ENCODE data around the gene AHRR. TPM values are rescaled to one million over a fixed set of nuclear protein-coding genes. Genes with fewer than 3 reads are reported as not detected.

AHRR gene
- total and polyA plus RNA-seq, 10 of the 15 experiments (the other 5 are each of a cell fraction or from before 2014, with no cell fraction given): 0.90 to 35.2 (median 19.2) TPM

DNA sequence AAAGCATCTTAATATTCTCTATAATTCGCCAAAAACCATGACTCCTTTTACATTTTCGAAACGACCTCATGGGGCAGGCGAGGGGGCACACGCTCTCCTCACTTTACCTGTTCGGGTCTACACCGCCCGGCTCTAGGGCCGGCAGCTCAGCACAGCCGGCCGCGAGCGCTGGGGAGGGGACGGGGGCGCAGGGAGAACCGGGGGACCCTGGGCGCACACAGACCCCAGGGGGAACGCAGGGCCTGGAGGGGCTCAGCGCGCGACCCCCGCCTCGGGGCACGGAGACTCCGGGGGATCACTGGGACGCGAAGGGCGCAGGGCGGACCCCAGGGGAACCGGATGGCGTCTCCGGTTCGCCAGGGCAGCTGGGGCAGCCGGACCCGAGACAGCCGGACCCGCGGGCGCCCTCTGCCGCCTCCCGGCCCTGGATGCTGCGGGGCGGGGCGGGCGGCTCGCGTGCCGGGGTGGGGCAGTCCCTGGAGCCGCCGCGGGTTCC is at the start of gene AHRR (continued):
- TF ChIP-seq NBN (IDR thresholded peaks at IDR 0.05): no peak
- TF ChIP-seq, protein P1, sequence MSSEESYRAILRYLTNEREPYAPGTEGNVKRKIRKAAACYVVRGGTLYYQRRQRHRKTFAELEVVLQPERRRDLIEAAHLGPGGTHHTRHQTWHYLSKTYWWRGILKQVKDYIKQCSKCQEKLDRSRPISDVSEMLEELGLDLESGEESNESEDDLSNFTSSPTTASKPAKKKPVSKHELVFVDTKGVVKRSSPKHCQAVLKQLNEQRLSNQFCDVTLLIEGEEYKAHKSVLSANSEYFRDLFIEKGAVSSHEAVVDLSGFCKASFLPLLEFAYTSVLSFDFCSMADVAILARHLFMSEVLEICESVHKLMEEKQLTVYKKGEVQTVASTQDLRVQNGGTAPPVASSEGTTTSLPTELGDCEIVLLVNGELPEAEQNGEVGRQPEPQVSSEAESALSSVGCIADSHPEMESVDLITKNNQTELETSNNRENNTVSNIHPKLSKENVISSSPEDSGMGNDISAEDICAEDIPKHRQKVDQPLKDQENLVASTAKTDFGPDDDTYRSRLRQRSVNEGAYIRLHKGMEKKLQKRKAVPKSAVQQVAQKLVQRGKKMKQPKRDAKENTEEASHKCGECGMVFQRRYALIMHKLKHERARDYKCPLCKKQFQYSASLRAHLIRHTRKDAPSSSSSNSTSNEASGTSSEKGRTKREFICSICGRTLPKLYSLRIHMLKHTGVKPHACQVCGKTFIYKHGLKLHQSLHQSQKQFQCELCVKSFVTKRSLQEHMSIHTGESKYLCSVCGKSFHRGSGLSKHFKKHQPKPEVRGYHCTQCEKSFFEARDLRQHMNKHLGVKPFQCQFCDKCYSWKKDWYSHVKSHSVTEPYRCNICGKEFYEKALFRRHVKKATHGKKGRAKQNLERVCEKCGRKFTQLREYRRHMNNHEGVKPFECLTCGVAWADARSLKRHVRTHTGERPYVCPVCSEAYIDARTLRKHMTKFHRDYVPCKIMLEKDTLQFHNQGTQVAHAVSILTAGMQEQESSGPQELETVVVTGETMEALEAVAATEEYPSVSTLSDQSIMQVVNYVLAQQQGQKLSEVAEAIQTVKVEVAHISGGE (CRISPR knock-in tag; IDR thresholded peaks at IDR 0.05): no peak
- TF ChIP-seq NFYA (IDR thresholded peaks at IDR 0.05; ENCODE audit: borderline replicate concordance, low read depth, low read length): no peak
- no peak for TF ChIP-seq STAT1 (conservative IDR thresholded peaks at IDR 0.05)
- TF ChIP-seq POLR2AphosphoS5 (IDR thresholded peaks at IDR 0.05; ENCODE audit: low read length): no peak
- peak; percentile 55 for TF ChIP-seq NR2F1 (conservative IDR thresholded peaks at IDR 0.05)
- TF ChIP-seq FOXM1 (IDR thresholded peaks at IDR 0.05; ENCODE audit: low read depth, low read length): no peak
- TF ChIP-seq SREBF2 (IDR thresholded peaks at IDR 0.05; ENCODE audit: low read length): no peak
- TF ChIP-seq BMI1 (IDR thresholded peaks at IDR 0.05; ENCODE audit: borderline replicate concordance): no peak
- TF ChIP-seq SMARCA5 (IDR thresholded peaks at IDR 0.05): peak; percentile 78
- TF ChIP-seq, protein P2, sequence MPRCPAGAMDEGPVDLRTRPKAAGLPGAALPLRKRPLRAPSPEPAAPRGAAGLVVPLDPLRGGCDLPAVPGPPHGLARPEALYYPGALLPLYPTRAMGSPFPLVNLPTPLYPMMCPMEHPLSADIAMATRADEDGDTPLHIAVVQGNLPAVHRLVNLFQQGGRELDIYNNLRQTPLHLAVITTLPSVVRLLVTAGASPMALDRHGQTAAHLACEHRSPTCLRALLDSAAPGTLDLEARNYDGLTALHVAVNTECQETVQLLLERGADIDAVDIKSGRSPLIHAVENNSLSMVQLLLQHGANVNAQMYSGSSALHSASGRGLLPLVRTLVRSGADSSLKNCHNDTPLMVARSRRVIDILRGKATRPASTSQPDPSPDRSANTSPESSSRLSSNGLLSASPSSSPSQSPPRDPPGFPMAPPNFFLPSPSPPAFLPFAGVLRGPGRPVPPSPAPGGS (IDR thresholded peaks at IDR 0.05; ENCODE audit: borderline replicate concordance, insufficient read depth, low read depth, low read length, poor library complexity, severe bottlenecking): no peak
- TF ChIP-seq, protein P3, sequence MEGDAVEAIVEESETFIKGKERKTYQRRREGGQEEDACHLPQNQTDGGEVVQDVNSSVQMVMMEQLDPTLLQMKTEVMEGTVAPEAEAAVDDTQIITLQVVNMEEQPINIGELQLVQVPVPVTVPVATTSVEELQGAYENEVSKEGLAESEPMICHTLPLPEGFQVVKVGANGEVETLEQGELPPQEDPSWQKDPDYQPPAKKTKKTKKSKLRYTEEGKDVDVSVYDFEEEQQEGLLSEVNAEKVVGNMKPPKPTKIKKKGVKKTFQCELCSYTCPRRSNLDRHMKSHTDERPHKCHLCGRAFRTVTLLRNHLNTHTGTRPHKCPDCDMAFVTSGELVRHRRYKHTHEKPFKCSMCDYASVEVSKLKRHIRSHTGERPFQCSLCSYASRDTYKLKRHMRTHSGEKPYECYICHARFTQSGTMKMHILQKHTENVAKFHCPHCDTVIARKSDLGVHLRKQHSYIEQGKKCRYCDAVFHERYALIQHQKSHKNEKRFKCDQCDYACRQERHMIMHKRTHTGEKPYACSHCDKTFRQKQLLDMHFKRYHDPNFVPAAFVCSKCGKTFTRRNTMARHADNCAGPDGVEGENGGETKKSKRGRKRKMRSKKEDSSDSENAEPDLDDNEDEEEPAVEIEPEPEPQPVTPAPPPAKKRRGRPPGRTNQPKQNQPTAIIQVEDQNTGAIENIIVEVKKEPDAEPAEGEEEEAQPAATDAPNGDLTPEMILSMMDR (IDR thresholded peaks at IDR 0.05 in 2 of 3, conservative IDR thresholded peaks at IDR 0.05 in 1 of 3; ENCODE audit: control insufficient read depth in 2 of 3, extremely low read depth in 1 of 3, insufficient read depth in 1 of 3, low read depth in 3 of 3, low read length in 3 of 3): peak; percentile 24 to 73 (median 63); a peak in 5 of 6 replicates
- TF ChIP-seq, protein P4, sequence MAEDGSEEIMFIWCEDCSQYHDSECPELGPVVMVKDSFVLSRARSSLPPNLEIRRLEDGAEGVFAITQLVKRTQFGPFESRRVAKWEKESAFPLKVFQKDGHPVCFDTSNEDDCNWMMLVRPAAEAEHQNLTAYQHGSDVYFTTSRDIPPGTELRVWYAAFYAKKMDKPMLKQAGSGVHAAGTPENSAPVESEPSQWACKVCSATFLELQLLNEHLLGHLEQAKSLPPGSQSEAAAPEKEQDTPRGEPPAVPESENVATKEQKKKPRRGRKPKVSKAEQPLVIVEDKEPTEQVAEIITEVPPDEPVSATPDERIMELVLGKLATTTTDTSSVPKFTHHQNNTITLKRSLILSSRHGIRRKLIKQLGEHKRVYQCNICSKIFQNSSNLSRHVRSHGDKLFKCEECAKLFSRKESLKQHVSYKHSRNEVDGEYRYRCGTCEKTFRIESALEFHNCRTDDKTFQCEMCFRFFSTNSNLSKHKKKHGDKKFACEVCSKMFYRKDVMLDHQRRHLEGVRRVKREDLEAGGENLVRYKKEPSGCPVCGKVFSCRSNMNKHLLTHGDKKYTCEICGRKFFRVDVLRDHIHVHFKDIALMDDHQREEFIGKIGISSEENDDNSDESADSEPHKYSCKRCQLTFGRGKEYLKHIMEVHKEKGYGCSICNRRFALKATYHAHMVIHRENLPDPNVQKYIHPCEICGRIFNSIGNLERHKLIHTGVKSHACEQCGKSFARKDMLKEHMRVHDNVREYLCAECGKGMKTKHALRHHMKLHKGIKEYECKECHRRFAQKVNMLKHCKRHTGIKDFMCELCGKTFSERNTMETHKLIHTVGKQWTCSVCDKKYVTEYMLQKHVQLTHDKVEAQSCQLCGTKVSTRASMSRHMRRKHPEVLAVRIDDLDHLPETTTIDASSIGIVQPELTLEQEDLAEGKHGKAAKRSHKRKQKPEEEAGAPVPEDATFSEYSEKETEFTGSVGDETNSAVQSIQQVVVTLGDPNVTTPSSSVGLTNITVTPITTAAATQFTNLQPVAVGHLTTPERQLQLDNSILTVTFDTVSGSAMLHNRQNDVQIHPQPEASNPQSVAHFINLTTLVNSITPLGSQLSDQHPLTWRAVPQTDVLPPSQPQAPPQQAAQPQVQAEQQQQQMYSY (CRISPR knock-in tag; IDR thresholded peaks at IDR 0.05): no peak
- no peak for TF ChIP-seq ZNF217 (IDR thresholded peaks at IDR 0.05)
- TF ChIP-seq, protein P5, sequence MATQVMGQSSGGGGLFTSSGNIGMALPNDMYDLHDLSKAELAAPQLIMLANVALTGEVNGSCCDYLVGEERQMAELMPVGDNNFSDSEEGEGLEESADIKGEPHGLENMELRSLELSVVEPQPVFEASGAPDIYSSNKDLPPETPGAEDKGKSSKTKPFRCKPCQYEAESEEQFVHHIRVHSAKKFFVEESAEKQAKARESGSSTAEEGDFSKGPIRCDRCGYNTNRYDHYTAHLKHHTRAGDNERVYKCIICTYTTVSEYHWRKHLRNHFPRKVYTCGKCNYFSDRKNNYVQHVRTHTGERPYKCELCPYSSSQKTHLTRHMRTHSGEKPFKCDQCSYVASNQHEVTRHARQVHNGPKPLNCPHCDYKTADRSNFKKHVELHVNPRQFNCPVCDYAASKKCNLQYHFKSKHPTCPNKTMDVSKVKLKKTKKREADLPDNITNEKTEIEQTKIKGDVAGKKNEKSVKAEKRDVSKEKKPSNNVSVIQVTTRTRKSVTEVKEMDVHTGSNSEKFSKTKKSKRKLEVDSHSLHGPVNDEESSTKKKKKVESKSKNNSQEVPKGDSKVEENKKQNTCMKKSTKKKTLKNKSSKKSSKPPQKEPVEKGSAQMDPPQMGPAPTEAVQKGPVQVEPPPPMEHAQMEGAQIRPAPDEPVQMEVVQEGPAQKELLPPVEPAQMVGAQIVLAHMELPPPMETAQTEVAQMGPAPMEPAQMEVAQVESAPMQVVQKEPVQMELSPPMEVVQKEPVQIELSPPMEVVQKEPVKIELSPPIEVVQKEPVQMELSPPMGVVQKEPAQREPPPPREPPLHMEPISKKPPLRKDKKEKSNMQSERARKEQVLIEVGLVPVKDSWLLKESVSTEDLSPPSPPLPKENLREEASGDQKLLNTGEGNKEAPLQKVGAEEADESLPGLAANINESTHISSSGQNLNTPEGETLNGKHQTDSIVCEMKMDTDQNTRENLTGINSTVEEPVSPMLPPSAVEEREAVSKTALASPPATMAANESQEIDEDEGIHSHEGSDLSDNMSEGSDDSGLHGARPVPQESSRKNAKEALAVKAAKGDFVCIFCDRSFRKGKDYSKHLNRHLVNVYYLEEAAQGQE (IDR thresholded peaks at IDR 0.05; ENCODE audit: low read depth, low read length): no peak
- TF ChIP-seq KLF5 (IDR thresholded peaks at IDR 0.05; ENCODE audit: partially characterized antibody): no peak

Data from GM12878 (cell line).